Ramos (cell line): ENCODE results near the gene EXD2.

Experiments
- in situ Hi-C: fragments of 300-500 bp; cut with MboI; formaldehyde crosslinking; loops from one replicate; pipeline ENCODE4 v1.14.3; 2022; ENCODE audit warnings: low sequenced_read_pairs; ENCODE audit not compliant: unreplicated experiment

Gene EXD2

GRCh38 chr14:69242311-69243224, 51.3 kb downstream of the EXD2 start:
- in situ Hi-C loops = no loop called here

DNA sequence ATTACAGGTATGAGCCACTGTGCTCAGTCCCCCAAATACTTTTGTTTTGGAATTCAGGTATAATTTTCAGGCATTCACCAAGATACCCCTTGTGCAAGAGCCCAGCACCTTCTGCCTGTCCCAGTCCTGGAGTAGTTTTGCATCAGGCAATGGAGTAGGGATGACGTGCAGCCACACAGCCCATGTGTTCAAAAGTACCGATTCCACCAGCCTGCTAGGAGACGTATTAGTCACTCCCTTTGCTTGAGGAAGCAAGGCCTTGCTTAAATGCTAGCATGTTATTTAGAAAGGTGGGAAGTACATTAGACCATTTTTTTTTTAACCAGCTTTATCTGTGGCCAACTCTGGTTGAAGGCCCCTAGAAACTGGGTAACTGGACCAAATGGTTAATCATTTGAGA, 53.6 kb downstream of the EXD2 start:
- in situ Hi-C loops = no loop called here

DNA sequence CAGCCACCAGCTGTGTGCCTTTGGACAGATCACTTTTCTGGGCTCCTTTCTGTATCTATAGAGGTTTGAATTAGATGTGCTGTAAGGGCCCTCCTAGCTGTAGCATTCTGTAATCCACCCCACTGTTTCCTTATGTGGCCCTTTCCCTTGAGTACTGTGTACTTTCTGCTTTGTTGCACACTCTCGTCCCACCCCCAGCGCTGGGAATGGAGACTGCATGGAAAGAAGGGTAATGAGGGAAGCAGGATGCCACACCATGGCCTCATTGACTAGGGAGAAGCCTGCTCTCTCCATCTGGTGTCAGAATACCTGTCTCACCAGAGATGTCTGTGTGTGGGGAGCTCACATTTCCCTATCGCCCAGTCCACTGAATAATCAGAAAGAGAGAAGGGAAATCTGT, 55.0 kb downstream of the EXD2 start:
- in situ Hi-C loops = no loop called here

DNA sequence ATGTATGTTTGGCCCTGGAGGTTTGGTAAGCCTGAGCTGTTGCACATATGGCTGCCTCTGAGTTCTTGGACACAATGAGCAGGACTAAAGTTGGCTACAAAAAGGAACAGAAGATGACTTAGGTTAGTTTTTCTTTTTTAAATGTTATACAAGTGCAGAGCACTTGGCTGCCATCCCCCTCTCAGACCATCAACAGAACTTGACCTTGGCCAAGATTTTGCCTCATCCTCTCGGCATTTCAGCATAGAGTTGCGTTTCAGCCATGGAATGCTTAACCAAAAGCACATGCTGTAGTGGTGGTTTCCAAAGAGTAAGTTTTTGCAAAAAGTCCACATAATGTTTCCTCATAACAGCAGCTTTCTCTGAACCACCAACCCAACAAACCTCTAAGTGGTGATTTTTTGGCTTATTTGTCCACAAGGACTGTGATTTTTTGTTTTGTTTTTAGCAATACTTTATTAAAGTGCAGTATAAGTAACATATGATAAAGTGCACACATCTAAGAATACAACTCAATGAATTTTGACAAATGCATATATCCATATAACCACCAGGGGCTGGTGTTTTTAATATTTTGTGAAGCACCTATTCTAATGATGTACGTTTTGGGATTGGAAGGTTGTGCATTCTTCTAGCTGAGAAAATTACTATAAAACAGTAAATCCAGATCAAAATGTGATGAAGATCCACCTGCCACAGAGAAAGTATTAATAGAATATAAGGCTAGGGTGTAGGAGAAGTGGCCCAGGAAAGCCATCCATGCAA, 56.6 kb downstream of the EXD2 start:
- in situ Hi-C loops = no loop called here

- in situ Hi-C loops = loop anchor here (5.0 to 25.0 kb wide), 3 partner anchors 228 to 488 kb away; partner anchors contain the start of gene CCDC177
Measured at GRCh38 chr14:69249603-69250002, 58.3 kb downstream of the EXD2 start.

DNA sequence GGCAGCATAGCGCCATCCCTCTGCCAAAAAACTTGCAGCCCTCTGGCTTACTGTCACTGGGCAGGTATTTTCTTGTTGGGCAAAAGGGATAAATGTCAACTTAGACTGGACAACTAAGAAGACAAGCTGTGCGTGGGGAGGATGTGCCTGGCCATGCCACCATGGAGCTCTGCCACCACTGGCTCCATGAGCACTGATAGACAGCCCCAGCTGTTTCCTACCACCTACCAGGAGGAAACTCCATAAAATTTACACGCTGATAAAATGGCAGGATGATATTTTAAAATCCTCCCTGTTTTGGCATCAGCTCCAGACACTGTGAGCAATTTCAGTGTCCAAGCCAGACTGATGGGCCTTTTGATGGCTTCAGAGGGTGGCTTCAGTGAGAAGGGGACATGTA, 61.6 kb downstream of the EXD2 start:
- in situ Hi-C loops = loop anchor here (5.0 to 25.0 kb wide), 3 partner anchors 224 to 484 kb away; partner anchors contain the start of gene CCDC177

- in situ Hi-C loops = loop anchor here (10.0 to 25.0 kb wide), 2 partner anchors 316 to 478 kb away; partner anchors contain the start of gene CCDC177
Measured at GRCh38 chr14:69259168-69259526, 67.8 kb downstream of the EXD2 start.

- in situ Hi-C loops = loop anchor here (10.0 to 25.0 kb wide), 2 partner anchors 315 to 478 kb away; partner anchors contain the start of gene CCDC177
Measured at GRCh38 chr14:69259527-69260189, 68.4 kb downstream of the EXD2 start, which contains the start of gene GALNT16. Gene GALNT16, plus strand, starts transcription at chr14:69260158. Its CDS starts 133 bp downstream, at chr14:69260291.

- in situ Hi-C loops = loop anchor here (25.0 kb wide), 1 partner anchor 477 kb away; no protein-coding TSS in a partner anchor
Measured at GRCh38 chr14:69260190-69260860, 69.0 kb downstream of the EXD2 start.

DNA sequence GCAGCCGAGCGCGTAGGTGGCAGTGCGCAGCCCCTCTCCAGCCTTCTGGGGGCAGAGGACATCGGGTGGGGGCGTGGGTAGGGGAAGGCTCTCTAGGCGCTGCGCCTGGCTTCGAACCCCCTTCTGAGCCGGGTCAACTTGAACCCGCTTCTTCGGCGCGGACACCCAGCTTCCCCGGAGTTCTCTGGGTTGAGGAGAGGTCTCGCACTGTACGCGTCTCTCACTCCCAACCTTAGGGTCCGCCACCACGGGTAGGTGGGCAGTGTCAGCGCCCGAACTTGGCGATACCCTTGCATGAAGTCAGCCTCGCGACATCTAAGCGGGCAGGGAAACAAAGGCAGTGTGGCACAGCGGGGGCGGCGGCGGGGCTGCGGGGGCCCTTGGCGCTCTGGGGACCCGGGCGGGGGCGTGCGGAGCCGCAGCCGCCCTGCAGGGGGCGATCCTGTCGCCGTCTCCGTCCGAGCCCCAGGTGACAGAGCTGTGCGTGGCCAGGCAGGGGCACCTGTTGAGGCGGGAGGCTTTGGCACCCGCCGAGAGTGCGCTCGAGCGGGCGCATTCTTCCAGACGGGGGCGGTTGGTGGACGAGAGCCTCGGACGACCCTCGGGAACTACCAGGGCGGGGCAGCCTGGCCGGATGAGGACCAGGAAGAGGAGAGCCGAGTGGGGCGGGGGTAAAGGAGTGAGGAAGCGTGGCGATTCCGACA, 69.7 kb downstream of the EXD2 start:
- in situ Hi-C loops = loop anchor here (25.0 kb wide), 1 partner anchor 476 kb away; no protein-coding TSS in a partner anchor

- in situ Hi-C loops = loop anchor here (25.0 kb wide), 1 partner anchor 475 kb away; no protein-coding TSS in a partner anchor
Measured at GRCh38 chr14:69261761-69262331, 70.5 kb downstream of the EXD2 start.

- in situ Hi-C loops = loop anchor here (25.0 kb wide), 1 partner anchor 475 kb away; no protein-coding TSS in a partner anchor
Measured at GRCh38 chr14:69262516-69262915, 71.2 kb downstream of the EXD2 start.

DNA sequence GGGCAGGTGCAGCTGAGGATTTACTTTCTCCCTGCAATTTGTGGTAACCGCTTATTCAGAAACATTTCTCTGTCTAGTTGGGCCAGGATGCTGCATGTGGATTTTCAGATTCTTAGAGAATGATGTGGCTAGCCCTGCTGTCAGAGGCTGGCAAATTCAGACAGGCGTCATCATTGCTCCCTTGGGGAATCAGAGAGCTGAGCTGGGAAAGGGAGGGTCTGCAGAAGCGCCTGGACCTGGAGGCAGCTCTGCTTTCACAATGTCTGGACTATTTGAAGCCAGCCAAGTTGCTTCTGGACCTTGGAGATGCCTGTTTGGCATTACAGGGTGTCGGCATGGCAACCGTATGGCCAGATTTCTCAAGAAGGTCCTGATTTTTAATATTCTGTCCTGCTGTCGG, 72.1 kb downstream of the EXD2 start:
- in situ Hi-C loops = loop anchor here (25.0 kb wide), 1 partner anchor 474 kb away; no protein-coding TSS in a partner anchor

- in situ Hi-C loops = loop anchor here (25.0 kb wide), 1 partner anchor 474 kb away; no protein-coding TSS in a partner anchor
Measured at GRCh38 chr14:69263771-69264170, 72.5 kb downstream of the EXD2 start.

- in situ Hi-C loops = loop anchor here (25.0 kb wide), 1 partner anchor 471 kb away; no protein-coding TSS in a partner anchor
Measured at GRCh38 chr14:69266572-69267345, 75.5 kb downstream of the EXD2 start.

DNA sequence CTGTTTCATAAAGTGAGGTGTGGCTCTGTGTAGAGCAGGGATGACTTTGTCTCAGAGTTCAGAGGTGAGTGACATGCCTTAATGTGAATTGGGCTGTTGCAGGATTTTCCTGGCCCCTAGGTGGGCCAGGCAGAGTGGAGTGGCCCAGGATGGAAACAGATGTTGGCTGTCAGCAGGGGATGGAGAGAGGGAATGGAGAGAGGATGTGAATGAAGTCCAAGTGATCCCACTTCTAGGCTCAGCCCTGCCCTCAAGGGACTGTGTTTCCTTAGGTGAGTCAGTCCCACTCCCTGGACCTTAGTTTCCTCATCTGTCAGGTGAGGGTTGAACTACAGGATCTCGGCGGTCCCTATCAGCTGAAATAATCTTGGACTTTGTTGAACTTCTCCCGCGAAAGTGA, 76.2 kb downstream of the EXD2 start:
- in situ Hi-C loops = loop anchor here (25.0 kb wide), 1 partner anchor 470 kb away; no protein-coding TSS in a partner anchor

DNA sequence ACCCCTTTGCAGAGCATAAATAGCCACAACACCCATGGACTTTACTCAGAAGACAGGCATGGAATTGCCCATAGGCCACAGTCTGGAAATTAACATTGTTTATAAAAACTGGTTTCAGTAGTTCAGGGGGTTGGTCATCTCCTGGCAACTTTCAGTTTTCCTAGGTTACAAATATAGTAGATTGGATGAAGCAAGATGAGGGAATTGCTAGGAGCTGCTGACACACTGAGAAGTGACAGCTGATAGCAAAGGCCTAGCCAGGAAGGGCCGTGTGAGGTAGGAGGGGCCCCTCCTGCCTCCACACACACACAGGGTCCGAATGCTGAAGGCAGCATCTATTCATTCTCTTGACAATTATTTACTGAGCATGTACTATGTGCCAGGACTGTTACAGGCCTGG, 76.9 kb downstream of the EXD2 start:
- in situ Hi-C loops = loop anchor here (25.0 kb wide), 1 partner anchor 469 kb away; no protein-coding TSS in a partner anchor
